GM12878 (cell line): Measurements from ENCODE around the gene IGSF22. TPM values are rescaled to one million over a fixed set of nuclear protein-coding genes. Genes with fewer than 3 reads are reported as not detected.

Source experiments
- CEBPB ChIP-seq, 2 experiments: fragments of 150-350 bp in 1 of 2; IDR thresholded peaks; 2 replicates each; pipeline ENCODE4 v1.6.1; 2012 to 2014; ENCODE audit warnings: low read depth in 2 of 2, low read length in 2 of 2, borderline replicate concordance in 1 of 2, inconsistent platforms in 1 of 2
- CHD1 ChIP-seq: IDR thresholded peaks from 2 replicates; pipeline ENCODE4 v1.6.1; 2012; ENCODE audit warnings: low read depth, low read length, improper control_type of control experiment
- EED ChIP-seq: sonication (generic); IDR thresholded peaks from 2 replicates; pipeline ENCODE4 v1.6.1; 2016; ENCODE audit warnings: antibody characterized with exemption, low read depth
- HCFC1 ChIP-seq: fragments of 150-350 bp; IDR thresholded peaks from 2 replicates; pipeline ENCODE4 v1.6.1; 2014; ENCODE audit warnings: low read length
- HDGF ChIP-seq: fragments of 450-650 bp; IDR thresholded peaks from 2 replicates; pipeline ENCODE4 v1.6.1; 2016; ENCODE audit warnings: antibody characterized with exemption
- LARP7 ChIP-seq: fragments of 450-650 bp; IDR thresholded peaks from 2 replicates; pipeline ENCODE4 v1.6.1; 2017; ENCODE audit warnings: mild to moderate bottlenecking
- NFYB ChIP-seq: IDR thresholded peaks from 2 replicates; pipeline ENCODE4 v1.6.1; 2011; ENCODE audit warnings: low read depth, mild to moderate bottlenecking, low read length, improper control_type of control experiment, moderate library complexity; ENCODE audit not compliant: insufficient read depth
- RUNX3 ChIP-seq: IDR thresholded peaks from 2 replicates; pipeline ENCODE4 v1.6.1; 2012; ENCODE audit warnings: low read length, inconsistent platforms
- SP1 ChIP-seq: IDR thresholded peaks from one replicate; pipeline ENCODE4 v1.6.1; 2011; ENCODE audit warnings: low read depth, low read length
- SREBF2 ChIP-seq: IDR thresholded peaks from 2 replicates; pipeline ENCODE4 v1.6.1; 2012; ENCODE audit warnings: mild to moderate bottlenecking, low read length
- ZBED1 ChIP-seq: IDR thresholded peaks from 2 replicates; pipeline ENCODE4 v1.6.1; 2016; ENCODE audit warnings: borderline replicate concordance
- ZNF24 ChIP-seq: fragments of 450-650 bp; IDR thresholded peaks from 2 replicates; pipeline ENCODE4 v1.6.1; 2017; ENCODE audit warnings: antibody characterized with exemption, mild to moderate bottlenecking
- polyA plus RNA-seq, 11 experiments: library from polyadenylated mRNA; depleted of rRNA in 4 of 11; unstranded in 6 of 11; stranded (reverse) in 5 of 11; fragments of >200 nt; fragmentation: Nextera tagmentation in 4 of 11; fragmentation: Illumina TruSeq in 1 of 11; extraction: Ambion mirVana in 4 of 11; extraction: Trizol in 1 of 11; gene quantifications; 1 replicate in 1 of 11; 2 replicates in 10 of 11; pipeline versions ENCODE4 v1.2.1 to v1.2.3, GENCODE V29; 2011 to 2016; ENCODE audit warnings: inconsistent platforms in 2 of 11, missing spikeins in 2 of 11, low read depth in 1 of 11
- total RNA-seq, 4 experiments: library from RNA; depleted of rRNA in 3 of 4; stranded (reverse); fragments of >200 nt in 3 of 4; fragmentation: Illumina TruSeq in 1 of 4; extraction: Trizol in 1 of 4; gene quantifications; 2 replicates each; pipeline versions ENCODE4 v1.2.1 to v1.2.3, GENCODE V29; 2013 to 2021
- TF ChIP-seq, protein P1 (sequence below): fragments of 450-650 bp; IDR thresholded peaks from 2 replicates; pipeline ENCODE4 v1.6.1; 2014; ENCODE audit warnings: mild to moderate bottlenecking
- TF ChIP-seq, protein P2 (sequence below): fragments of 450-650 bp; conservative IDR thresholded peaks from 2 replicates; pipeline ENCODE4 v1.6.1; 2017; ENCODE audit warnings: mild to moderate bottlenecking, moderate library complexity
- TF ChIP-seq, protein P3 (sequence below): IDR thresholded peaks from 2 replicates; pipeline ENCODE4 v1.6.1; 2012; ENCODE audit warnings: low read length, inconsistent platforms
- TF ChIP-seq, protein P4 (sequence below): fragments of 450-650 bp; formaldehyde crosslinking; IDR thresholded peaks from 2 replicates; pipeline ENCODE4 v1.4.0; 2022; ENCODE audit warnings: mild to moderate bottlenecking, moderate library complexity
- TF ChIP-seq, protein P5 (sequence below): IDR thresholded peaks from 2 replicates; pipeline ENCODE4 v1.6.1; 2011; ENCODE audit warnings: low read depth, low read length, improper control_type of control experiment, borderline replicate concordance
- TF ChIP-seq, protein P6 (sequence below): fragments of 150-350 bp; IDR thresholded peaks from 2 replicates; pipeline ENCODE4 v1.6.1; 2014; ENCODE audit warnings: mild to moderate bottlenecking, low read depth, low read length

IGSF22 gene
- total and polyA plus RNA-seq, 10 of the 15 experiments (the other 5 are each of a cell fraction or from before 2014, with no cell fraction given): 0.02 to 0.18 TPM; not detected in 8

DNA sequence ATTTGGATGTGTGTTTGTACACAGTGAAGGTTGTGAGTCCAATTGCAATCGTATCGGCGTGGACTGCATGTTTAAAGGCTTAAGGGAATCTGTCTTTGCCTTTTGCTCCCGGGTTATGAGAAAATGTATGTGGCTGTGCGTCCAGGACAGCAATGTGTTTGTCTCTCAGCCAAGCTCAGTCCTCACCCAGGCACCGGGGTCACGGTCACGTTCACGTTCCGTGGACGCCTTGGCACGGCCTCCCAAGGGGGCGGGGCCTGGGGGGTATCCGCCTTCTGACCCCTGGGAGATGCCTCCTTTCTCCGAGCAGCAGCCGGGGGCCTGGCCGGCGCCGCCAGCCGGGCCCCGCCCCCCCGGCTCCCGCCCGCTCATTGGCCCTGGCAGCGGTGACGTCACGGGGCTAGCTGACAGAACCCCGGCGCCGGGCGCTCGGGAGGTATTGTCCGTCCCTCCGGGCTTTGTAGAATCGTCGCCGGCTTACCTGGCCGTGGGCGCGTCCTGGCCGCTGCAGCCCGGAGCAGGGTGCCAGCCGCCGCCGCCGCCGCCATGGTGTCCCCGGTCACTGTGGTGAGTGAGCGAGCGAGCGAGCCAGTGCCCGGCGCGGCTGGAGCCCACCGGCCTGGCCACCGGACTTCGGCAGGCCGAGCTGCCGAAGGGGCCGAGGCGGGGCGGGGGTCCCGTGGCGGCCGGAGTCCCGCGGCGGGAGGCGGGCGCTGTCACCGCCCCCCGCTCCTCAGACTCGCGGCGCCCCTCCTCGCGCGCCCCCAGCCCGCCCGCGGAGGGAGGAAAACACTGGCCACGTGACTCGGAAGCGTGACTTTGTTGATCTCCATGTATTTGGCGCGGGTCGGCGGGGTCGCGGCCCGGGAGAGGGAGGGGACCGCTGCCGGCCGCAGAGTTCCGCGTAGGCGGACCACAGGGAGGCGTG is 27.4 kb downstream of the IGSF22 start, which contains the start of gene TMEM86A (continued):
- no peak for TF ChIP-seq HCFC1
- no peak for TF ChIP-seq SREBF2
- TF ChIP-seq, protein P1, sequence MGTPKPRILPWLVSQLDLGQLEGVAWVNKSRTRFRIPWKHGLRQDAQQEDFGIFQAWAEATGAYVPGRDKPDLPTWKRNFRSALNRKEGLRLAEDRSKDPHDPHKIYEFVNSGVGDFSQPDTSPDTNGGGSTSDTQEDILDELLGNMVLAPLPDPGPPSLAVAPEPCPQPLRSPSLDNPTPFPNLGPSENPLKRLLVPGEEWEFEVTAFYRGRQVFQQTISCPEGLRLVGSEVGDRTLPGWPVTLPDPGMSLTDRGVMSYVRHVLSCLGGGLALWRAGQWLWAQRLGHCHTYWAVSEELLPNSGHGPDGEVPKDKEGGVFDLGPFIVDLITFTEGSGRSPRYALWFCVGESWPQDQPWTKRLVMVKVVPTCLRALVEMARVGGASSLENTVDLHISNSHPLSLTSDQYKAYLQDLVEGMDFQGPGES: no peak
- peak; percentile 31; the same call in 1 of the 2 replicates for TF ChIP-seq LARP7
- TF ChIP-seq HDGF: no peak
- TF ChIP-seq ZBED1: no peak
- TF ChIP-seq, protein P2, sequence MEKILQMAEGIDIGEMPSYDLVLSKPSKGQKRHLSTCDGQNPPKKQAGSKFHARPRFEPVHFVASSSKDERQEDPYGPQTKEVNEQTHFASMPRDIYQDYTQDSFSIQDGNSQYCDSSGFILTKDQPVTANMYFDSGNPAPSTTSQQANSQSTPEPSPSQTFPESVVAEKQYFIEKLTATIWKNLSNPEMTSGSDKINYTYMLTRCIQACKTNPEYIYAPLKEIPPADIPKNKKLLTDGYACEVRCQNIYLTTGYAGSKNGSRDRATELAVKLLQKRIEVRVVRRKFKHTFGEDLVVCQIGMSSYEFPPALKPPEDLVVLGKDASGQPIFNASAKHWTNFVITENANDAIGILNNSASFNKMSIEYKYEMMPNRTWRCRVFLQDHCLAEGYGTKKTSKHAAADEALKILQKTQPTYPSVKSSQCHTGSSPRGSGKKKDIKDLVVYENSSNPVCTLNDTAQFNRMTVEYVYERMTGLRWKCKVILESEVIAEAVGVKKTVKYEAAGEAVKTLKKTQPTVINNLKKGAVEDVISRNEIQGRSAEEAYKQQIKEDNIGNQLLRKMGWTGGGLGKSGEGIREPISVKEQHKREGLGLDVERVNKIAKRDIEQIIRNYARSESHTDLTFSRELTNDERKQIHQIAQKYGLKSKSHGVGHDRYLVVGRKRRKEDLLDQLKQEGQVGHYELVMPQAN: peak; percentile 52; the same call in 1 of the 2 replicates
- no peak for TF ChIP-seq ZNF24
- TF ChIP-seq RUNX3: no peak
- TF ChIP-seq, protein P3, sequence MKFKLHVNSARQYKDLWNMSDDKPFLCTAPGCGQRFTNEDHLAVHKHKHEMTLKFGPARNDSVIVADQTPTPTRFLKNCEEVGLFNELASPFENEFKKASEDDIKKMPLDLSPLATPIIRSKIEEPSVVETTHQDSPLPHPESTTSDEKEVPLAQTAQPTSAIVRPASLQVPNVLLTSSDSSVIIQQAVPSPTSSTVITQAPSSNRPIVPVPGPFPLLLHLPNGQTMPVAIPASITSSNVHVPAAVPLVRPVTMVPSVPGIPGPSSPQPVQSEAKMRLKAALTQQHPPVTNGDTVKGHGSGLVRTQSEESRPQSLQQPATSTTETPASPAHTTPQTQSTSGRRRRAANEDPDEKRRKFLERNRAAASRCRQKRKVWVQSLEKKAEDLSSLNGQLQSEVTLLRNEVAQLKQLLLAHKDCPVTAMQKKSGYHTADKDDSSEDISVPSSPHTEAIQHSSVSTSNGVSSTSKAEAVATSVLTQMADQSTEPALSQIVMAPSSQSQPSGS: no peak
- TF ChIP-seq, protein P4, sequence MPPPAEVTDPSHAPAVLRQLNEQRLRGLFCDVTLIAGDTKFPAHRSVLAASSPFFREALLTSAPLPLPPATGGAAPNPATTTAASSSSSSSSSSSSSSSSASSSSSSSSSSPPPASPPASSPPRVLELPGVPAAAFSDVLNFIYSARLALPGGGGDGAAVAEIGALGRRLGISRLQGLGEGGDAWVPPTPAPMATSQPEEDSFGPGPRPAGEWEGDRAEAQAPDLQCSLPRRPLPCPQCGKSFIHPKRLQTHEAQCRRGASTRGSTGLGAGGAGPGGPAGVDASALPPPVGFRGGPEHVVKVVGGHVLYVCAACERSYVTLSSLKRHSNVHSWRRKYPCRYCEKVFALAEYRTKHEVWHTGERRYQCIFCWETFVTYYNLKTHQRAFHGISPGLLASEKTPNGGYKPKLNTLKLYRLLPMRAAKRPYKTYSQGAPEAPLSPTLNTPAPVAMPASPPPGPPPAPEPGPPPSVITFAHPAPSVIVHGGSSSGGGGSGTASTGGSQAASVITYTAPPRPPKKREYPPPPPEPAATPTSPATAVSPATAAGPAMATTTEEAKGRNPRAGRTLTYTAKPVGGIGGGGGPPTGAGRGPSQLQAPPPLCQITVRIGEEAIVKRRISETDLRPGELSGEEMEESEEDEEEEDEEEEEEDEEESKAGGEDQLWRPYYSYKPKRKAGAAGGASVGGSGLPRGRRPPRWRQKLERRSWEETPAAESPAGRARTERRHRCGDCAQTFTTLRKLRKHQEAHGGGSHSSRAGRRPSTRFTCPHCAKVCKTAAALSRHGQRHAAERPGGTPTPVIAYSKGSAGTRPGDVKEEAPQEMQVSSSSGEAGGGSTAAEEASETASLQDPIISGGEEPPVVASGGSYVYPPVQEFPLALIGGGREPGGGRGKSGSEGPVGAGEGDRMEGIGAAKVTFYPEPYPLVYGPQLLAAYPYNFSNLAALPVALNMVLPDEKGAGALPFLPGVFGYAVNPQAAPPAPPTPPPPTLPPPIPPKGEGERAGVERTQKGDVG (CRISPR knock-in tag): no peak
- TF ChIP-seq SP1: peak; percentile 28
- TF ChIP-seq NFYB: 0 out of 2 replicates have a peak, but pooled peaks have one; percentile 18
- no peak for TF ChIP-seq EED
- no peak for TF ChIP-seq CEBPB (IDR thresholded peaks at IDR 0.05; ENCODE audit: borderline replicate concordance in 1 of 2, low read depth in 2 of 2, low read length in 2 of 2)
- no peak for TF ChIP-seq CHD1
- TF ChIP-seq, protein P5, sequence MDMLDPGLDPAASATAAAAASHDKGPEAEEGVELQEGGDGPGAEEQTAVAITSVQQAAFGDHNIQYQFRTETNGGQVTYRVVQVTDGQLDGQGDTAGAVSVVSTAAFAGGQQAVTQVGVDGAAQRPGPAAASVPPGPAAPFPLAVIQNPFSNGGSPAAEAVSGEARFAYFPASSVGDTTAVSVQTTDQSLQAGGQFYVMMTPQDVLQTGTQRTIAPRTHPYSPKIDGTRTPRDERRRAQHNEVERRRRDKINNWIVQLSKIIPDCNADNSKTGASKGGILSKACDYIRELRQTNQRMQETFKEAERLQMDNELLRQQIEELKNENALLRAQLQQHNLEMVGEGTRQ: no peak
- TF ChIP-seq, protein P6, sequence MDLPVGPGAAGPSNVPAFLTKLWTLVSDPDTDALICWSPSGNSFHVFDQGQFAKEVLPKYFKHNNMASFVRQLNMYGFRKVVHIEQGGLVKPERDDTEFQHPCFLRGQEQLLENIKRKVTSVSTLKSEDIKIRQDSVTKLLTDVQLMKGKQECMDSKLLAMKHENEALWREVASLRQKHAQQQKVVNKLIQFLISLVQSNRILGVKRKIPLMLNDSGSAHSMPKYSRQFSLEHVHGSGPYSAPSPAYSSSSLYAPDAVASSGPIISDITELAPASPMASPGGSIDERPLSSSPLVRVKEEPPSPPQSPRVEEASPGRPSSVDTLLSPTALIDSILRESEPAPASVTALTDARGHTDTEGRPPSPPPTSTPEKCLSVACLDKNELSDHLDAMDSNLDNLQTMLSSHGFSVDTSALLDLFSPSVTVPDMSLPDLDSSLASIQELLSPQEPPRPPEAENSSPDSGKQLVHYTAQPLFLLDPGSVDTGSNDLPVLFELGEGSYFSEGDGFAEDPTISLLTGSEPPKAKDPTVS: no peak
